Amygdala (tissue), 56 donors: ENCODE results near the gene MRPS16.

Experiments
- DNase-seq, 56 donors: peaks; one replicate each; lab custom pipeline; 2025; lab: John Stamatoyannopoulos, UW

MRPS16 gene

DNA sequence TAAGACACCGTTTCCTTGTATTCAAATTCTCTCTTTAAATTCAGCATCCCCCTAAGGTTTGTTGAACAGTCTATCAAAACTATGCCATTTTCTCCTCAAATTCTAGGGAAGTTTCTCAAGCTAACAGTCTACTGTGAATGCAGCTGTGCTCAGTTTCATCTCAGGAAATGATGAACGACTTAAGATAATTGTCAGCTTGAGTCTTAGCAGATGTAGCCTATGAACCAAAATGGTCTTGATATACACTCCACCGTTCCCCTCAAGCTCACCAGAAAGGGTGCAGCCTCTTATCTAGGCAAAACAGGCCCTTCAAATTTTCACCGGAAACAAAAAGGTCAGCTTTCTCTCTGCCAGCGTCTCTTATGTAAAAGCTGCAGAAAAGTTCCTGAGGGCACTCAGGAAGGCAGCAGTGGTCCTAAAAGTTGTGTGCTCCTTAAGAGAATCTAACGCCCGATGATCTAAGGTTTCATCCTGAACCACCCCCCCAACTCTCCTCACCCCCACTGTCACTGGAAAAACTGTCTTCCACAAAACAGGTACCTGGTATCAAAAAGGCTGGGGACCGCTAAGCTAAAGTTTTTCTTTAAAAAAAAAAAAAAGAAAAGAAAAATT lies 7.5 kb downstream of the MRPS16 start:
- DNase-seq = no peak

DNA sequence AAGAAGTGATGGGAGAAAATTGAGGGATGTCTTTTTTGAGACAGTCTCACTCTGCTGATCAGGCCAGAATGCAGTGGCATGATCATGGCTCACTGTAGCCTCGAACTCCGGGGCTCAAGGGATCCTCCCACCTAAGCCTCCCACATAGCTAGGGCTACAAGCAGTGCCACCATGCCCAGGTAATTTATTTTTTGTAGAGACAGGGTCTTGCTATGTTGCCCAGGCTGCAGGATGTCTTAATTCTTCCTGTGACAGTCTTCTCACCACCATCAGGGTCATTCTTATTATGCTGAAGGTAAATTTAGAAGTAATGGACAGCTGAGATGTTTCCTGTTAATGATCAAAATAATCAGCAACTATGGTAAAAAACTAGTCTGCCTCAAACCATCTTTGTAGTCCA lies 12.5 kb downstream of the MRPS16 start:
- no peak for DNase-seq

DNA sequence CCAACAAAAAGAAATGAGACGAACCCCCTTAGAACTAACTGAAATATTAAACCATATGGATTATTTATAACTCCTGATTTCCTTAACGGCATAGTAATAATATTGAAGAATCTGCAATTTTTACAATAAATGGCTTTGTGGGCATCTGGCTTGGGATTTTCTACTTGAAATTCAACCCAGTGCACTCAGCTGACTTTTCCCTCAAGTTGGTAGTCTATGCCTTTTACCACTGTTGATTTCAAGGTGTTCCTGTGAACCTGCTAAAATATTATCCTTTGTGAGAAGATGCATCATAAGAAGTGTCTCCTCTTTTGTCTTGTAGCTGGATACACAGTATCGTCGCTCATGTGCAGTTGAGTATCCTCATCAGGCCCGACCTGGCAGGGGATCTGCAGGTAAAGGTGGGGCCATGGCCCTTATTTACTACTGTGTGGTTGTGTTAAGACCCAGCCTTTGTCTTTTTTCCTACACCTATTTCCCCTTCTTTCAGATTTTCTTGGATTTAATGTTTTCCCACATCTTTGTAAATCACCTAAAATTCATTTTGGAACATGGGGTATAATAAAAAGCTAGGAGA lies 13.4 kb downstream of the MRPS16 start:
- no peak for DNase-seq

DNA sequence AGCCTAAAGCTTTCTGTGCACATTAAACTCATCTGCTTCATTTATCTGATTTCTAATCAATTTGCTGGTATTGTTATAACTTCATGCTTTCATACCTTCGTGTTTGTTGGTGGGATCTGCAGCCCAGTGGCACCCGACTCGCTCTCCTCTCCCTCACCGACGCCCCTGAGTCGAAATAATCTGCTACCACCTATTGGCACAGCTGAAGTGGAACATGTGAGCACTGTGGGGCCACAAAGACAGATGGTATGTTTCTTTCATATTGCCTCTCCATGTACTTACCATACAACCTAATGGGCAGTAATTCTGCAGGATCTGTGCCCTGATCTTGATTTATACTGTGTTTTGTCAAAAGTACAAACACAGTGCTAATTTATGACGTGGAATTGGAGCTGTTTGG lies 17.7 kb downstream of the MRPS16 start:
- no peak for DNase-seq

DNA sequence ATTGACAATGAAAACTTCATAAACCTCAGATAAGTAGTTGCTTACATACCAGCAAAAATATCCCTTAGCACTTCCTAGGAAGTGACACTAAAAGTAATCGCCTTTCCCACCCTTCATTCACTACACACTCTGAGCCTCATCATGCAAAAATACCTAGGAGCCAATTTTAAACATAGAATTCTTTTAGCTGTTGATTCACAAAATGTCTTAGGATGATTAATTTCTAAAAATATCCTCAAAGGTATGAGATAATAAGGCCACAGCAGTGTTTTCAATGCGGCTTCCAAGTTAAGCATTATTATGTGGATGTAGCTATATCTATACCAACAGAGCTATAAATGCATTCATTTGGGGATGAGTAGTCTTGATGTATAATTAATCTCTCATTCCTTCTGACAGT lies 18.6 kb downstream of the MRPS16 start:
- no peak for DNase-seq

DNA sequence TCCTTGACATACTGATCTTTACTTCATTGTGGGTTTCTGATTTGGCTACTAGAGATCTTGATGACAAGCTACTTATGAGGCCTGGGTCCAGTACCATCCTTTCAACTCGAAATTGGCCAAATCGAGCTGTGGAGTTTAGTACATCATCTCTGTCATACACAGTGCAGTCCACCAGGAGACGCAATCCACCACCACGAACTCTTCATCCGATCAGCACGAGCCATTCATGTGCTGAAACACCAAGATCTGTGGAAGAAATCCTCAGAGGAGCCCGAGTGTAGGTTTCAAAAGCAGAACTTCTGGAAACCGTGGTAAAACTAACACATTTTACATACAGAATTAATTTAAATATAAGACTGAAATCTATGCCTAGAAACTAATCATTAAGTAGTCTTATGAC lies 19.6 kb downstream of the MRPS16 start:
- DNase-seq = no peak

DNA sequence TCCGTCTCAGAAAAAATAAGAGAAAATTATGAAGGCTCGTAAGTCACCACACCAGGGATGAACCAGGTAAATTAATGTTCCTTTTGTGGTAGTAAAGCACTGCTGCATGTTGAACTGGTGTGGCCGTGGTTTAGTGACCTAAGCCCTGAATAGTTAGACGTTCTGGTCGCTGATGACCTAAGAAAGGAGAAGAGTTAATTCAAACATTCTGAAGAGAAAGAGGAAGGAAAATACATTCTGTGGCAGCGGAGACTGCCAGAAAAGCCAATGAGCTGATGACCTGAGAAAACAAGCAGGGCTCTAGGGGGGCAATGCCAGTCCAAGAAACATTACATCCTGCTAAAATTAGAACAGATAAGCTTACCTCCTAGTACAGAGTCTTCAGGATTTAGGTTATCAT lies 22.9 kb downstream of the MRPS16 start:
- DNase-seq = no peak

DNA sequence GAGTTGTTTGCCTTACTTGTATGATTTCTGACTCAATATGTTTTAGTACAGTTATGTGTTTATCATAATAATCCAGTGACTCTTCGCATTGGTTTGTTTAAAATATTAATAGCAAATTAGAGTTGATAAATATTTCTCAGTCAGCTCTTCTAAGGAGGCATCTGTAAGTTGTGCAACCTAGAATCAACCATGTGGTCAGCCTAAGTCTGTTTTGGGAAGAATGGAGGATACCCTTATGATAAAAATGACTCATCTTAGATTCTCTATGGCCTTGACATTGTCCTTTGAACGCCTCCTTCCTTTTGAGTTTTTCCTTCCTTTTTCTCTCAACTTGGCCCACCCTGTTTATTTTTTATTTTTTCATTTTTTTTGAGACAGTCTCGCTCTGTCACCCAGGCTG lies 24.2 kb downstream of the MRPS16 start:
- DNase-seq = no peak

DNA sequence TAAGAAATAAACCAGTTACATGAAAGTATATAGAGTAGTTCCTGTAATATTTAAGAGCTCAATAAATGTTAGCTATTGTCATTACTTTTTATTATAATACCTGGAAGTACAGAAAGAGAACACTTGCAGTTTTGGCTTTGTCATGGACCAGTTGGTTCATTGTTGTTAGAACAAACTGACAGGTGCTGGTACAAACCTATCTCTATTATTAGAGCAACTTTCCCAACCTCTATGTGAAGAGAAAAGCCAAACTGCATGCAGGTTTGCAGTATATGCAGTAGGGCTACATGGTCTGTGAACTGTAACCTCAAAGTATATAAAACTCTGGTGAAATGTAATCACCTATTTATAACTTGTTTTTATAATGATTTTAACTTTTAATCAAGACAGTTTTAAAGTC lies 25.8 kb downstream of the MRPS16 start:
- no peak for DNase-seq

DNA sequence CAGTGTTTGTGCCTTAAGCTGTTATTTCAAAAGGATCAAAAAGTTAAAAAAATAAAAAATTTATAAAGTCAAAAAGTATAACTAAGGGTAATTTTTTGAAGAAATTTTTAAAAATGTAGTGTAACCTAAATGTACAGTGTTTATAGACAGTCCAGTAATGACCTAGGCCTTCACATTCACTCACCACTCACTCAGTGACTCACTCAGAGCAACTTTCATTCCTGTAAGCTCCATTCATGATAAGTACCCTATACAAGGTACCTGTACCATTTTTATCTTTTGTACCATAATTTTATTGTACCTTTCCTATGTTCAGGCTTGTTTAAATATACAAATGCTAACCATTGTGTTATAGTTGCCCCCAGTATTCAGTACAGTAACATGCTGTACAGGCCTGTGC lies 26.9 kb downstream of the MRPS16 start:
- DNase-seq = no peak

DNA sequence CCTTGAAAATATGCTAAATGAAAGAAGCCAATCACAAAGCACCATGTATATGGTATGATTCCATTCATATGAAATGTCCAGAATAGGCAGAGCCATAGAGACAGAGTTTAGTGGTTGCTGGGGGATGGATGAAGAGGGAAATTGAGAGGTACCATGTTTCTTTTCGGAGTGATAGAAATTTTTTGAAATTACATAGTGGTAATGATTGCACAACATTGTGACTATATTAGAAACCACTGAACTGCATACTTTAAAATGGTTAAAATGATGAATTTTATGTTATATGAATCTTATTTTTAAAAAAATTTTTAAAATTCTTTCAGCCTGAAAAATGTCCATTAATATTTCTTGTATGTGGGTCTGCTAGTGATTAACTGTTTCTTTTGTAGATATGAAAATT lies 31.5 kb downstream of the MRPS16 start:
- no peak for DNase-seq

DNA sequence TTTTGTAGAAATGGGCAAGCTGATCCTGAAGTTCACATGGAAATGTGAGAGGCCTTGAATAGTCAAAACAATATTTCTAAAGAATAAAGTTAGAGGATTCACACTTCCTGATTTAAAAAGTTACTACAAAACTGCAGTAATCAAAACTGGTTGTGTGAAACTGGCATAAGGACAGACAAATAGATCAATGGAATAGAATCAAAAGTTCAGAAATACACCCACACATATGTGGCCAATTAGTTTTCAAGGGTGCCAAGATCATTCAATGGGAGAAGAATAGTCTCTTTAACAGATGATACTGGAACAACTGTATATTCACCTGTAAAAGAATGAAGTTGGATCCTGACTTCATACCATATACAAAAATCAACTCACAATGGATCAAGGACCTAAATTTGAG lies 33.1 kb downstream of the MRPS16 start:
- no peak for DNase-seq

DNA sequence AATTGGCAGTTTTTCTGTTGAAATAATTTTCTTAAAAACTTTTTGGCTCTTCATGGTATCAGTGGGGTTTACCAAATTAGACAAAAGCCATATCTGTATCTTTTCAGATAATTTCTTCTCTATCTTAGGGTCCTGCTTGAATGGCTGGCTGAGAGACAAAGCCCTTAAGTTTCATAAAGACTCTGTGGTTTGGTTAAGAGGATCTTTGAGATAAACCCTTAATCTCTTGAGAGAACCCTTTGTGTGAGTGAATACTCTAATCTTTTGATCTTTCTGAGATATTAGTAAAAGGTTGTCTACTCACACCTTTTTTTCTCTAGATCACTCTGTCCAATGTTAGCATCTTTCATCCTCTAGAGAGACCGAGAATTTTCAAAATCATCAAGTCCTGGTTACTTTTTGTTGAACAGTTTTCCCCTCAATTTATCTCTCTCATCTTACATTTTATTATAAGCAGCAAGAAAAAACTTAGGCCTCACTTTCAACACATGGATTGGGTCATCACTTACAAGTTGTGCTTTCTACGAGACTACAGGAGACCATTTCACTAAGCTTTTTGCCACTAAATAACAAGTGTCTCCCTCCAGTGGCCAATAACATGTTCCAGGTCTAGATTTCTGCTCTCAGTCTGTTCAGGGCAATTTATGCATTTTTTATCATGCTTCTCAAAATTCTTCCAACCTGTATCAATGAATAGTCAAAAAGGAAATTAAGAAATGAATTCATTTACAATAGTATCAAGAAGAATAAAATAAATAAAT lies 33.8 kb downstream of the MRPS16 start:
- DNase-seq = no peak

DNA sequence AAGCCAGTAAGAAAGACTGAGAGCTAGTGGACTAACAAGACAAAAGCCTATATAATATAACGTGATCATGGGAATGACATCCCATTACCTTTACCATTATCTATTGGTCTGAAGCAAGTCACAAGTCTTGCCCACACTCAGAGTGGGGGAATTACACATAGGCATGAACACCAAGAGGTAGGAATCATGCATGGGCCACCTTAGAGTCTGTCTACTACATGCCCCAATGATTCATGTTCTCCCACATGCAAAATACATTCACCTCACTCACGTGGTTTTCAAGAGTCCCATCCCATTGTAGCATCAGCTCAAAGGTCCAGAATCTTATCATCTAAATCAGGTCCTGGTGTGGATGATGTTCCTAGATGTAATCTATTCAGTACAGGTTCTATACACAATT lies 34.8 kb downstream of the MRPS16 start:
- DNase-seq = no peak

DNA sequence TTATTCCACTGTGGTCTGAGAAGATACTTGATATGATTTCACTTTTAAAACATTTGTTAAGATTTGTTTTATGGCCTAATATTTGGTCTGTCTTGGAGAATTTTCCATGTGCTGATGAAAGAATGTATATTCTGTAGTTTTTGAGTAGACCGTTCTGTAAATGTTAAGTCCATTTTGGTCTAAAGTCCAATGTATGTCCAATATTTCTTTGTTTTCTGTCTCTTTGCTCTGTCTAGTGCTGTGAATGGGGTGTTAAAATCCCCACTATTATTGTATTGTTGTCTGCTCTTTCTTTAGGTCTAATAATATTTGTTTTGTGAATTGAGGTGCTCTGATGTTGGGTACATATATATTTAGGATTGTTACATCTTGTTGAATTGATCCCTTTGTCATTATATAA lies 36.7 kb downstream of the MRPS16 start:
- no peak for DNase-seq

DNA sequence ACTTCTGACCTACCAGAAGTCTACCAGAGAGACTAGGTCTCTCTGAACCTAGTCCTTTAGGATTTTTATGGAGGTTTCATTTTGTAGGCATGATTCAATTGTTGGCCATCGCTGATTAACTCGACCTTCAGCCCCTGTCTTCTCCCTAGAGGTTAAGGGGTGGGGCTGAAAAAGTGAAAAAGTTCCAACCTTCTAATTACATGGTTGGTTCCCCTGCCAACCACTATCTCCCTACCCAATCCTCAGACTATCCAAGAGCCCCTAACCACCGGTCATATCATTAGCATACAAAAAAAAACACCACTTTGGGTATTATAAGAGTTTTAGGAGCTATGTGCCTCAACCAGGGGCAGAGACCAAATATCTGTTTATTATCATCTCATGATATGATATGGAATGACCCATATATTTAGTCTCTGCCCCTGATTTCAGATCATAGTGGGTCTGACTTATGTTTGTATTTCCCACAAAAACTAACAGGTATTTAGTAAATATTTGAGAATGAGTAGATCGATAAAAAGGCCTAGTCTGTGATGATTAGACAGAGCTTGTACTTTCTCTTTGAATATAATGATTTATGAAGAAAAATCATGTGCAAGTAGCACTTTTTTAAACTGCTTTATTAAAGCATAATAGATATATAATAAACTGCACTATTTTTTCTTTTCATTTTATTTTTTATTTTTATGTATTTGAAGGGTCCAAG lies 41.2 kb downstream of the MRPS16 start:
- DNase-seq = no peak

DNA sequence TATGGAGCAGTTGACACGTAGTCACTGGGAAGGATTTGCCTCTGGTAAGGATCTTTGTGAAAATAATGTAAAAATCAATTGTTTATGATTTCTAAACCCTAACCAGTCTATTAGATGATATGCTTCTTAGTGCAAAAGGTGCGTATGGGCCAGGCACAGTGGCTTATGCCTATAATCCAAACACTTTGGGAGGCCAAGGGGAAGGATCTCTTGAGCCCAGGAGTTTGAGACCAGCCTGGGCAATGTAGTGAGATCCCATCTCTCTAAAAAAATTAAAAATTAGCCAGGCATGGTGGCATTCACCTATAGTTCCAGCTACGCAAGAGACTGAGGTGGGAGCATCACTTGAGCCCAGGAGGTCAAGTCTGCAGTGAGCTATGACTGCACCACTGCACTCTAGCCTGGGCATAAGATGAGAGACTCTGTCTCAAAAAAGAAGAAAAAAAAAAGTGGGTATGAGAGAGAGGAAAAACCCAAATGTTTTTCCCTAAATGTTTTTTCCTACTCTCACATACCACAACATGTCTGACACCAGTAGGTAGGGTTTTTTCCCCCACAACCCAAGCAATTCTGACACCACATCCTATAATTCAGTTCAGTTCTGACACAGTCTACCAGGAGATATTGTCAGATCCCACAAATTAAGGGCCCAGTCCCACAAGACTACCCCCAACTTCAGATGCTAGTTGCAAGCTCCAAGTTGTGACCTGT lies 41.9 kb downstream of the MRPS16 start:
- DNase-seq = no peak

DNA sequence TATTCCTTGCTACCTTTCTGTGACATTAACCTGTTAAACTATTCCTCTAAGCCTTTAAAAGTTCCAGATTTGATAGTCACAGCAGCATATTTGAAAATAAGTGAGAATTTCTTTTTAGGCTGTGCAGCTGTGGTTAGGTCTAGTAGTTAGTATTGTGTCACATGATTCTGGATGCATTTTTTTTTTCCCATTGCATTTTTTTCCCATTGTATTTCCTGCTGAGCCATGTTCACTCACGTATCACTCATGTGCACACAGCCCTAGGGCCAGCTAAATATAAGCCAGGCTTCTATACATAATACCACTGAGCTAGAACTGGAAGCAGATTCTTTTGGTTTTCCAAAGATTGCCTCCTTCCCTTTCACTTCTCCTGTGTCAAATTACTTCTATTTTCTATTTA lies 42.7 kb downstream of the MRPS16 start:
- DNase-seq = no peak

DNA sequence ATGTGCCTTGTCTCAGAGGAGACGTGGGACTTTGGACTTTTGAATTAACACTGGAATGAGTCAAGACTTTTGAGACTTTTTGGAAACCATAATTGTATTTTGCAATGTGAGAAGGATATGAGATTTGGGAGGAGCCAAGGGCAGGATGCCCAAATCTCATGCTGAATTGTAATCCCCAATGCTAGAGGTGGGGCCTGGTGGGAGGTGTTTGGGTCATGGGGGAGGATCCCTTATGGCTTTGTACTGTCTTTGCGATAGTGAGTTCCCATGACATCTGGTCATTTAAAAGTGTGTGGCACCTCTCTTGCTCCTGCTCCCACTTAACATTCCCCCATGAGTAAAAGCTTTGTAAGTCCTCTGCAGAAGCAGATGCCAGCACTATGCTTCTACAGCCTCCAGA lies 44.6 kb downstream of the MRPS16 start:
- no peak for DNase-seq

DNA sequence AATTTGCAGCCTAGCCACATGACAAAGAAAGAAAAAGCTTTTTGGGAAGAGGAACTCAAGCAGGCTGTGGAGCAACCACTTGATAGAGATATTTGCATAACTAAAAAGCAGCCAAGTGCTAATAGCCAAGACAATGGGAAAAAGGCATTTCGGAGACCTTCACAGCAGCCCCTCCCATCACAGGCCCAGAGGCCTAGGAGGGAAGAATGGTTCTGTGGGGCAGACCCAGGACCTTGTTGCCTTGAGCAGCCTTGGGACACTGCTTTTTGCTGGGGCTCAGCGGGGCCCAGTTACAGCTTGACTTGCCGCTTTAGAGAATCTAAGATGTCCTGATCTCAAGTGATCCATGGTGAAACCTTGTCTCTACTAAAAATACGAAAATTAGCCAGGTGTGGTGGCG lies 46.1 kb downstream of the MRPS16 start:
- DNase-seq = no peak

DNA sequence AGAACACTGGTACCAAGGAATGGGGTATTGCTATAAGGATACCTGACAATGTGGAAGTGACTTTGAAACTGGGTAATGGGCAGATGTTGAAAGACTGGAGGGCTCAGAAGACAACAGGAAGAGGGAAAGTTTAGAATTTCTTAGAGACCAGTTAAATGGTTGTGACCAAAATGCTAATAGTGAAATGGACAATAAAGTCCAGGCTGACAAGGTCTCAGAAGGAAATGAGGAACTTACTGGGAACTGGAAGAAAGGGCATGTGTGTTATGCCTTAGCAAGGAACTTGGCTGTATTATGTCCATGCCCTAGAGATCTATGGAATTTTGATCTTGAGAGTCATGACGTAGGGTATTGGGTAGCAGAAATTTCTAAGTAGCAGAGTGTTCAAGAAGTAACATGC lies 46.6 kb downstream of the MRPS16 start:
- no peak for DNase-seq
